ENCODE data around the gene SLC25A33. TPM values are rescaled to one million over a fixed set of nuclear protein-coding genes. Genes with fewer than 3 reads are reported as not detected.

The SLC25A33 gene
- polyA plus RNA-seq, 1 donor (not counting 4 experiments of a cell fraction or from before 2014, with no cell fraction given): 4.5 TPM

- FAIRE-seq (no peak), DNase-seq (ENCODE audit: low read depth, low spot score) (no peak)
- Histone ChIP-seq H3K4me2 (ENCODE audit: control insufficient read depth, extremely low read depth, insufficient read depth, low read depth, low read length) (no peak overlapping the region), H3K9ac (ENCODE audit: control insufficient read depth, extremely low read depth, insufficient read depth, low read length) (no peak overlapping the region), H3K36me3 (ENCODE audit: control insufficient read depth in 2 of 2, extremely low read depth in 1 of 2, insufficient read depth in 2 of 2, low read length in 2 of 2) (peaks cover 8 to 14% of the 10 kb centered on the region in 2 experiments), H2AFZ (ENCODE audit: control insufficient read depth, low read length) (no peak overlapping the region), H4K20me1 (ENCODE audit: control insufficient read depth, extremely low read depth, insufficient read depth, low read length) (no peaks in the 10 kb centered on the region), H3K9me1 (ENCODE audit: control insufficient read depth, extremely low read depth, insufficient read depth, low read length) (no peaks in the 10 kb centered on the region), H3K79me2 (ENCODE audit: control insufficient read depth, insufficient read depth, low read length) (no peaks in the 10 kb centered on the region), H3K9me3 (ENCODE audit: control insufficient read depth, low read depth, low read length) (no peaks in the 10 kb centered on the region), H3K4me1 (ENCODE audit: control insufficient read depth, extremely low read depth, insufficient read depth, low read length) (no peaks in the 10 kb centered on the region), H3K27ac (ENCODE audit: control insufficient read depth, insufficient read depth, low read length) (no peak overlapping the region), H3K4me3 (ENCODE audit: control insufficient read depth in 2 of 3, extremely low read depth in 1 of 3, insufficient read depth in 2 of 3, low read depth in 1 of 3, low read length in 3 of 3) (no peak overlapping the region), H3K27me3 (ENCODE audit: control insufficient read depth, extremely low read depth, insufficient read depth, low read length) (no peaks in the 10 kb centered on the region)
- dilution Hi-C loops (cut with MboI; ENCODE audit: extremely low pct_ligation_motif_present, low sequenced_read_pairs): no loop called here
- TF ChIP-seq EZH2 (IDR thresholded peaks at IDR 0.05; ENCODE audit: low read length): no peak
These were observed 70.7 kb downstream of the SLC25A33 start for GRCh38 chr1:9609998-9610397.

GRCh38 chr1:9610548-9610947 is 71.3 kb downstream of the SLC25A33 start:
- no peak overlapping the region for H3K4me2 ChIP-seq (ENCODE audit: control insufficient read depth, extremely low read depth, insufficient read depth, low read depth, low read length)
- FAIRE-seq (no peak), DNase-seq (ENCODE audit: low read depth, low spot score) (no peak)
- H3K36me3 ChIP-seq (ENCODE audit: control insufficient read depth in 2 of 2, extremely low read depth in 1 of 2, insufficient read depth in 2 of 2, low read length in 2 of 2): peaks cover 8 to 14% of the 10 kb centered on the region in 2 experiments
- dilution Hi-C loops (cut with MboI; ENCODE audit: extremely low pct_ligation_motif_present, low sequenced_read_pairs): no loop called here
- no peak overlapping the region for H3K4me3 ChIP-seq (ENCODE audit: control insufficient read depth in 2 of 3, extremely low read depth in 1 of 3, insufficient read depth in 2 of 3, low read depth in 1 of 3, low read length in 3 of 3)
- TF ChIP-seq CTCF (optimal IDR thresholded peaks at IDR 0.05 in 1 of 3, IDR thresholded peaks at IDR 0.05 in 1 of 3, conservative IDR thresholded peaks at IDR 0.05 in 1 of 3; ENCODE audit: extremely low read depth in 1 of 3, insufficient read depth in 2 of 3, low read length in 3 of 3) (no peak), EZH2 (IDR thresholded peaks at IDR 0.05; ENCODE audit: low read length) (no peak)
- H3K4me1 ChIP-seq (ENCODE audit: control insufficient read depth, extremely low read depth, insufficient read depth, low read length): no peaks in the 10 kb centered on the region
- no peaks in the 10 kb centered on the region for H3K9me3 ChIP-seq (ENCODE audit: control insufficient read depth, low read depth, low read length)
- no peaks in the 10 kb centered on the region for H3K79me2 ChIP-seq (ENCODE audit: control insufficient read depth, insufficient read depth, low read length)
- H2AFZ ChIP-seq (ENCODE audit: control insufficient read depth, low read length): no peak overlapping the region
- no peaks in the 10 kb centered on the region for H4K20me1 ChIP-seq (ENCODE audit: control insufficient read depth, extremely low read depth, insufficient read depth, low read length)
- H3K27ac ChIP-seq (ENCODE audit: control insufficient read depth, insufficient read depth, low read length): no peak overlapping the region
- no peaks in the 10 kb centered on the region for H3K9me1 ChIP-seq (ENCODE audit: control insufficient read depth, extremely low read depth, insufficient read depth, low read length)
- H3K27me3 ChIP-seq (ENCODE audit: control insufficient read depth, extremely low read depth, insufficient read depth, low read length): no peaks in the 10 kb centered on the region
- H3K9ac ChIP-seq (ENCODE audit: control insufficient read depth, extremely low read depth, insufficient read depth, low read length): no peak overlapping the region

- Histone ChIP-seq H3K36me3 (ENCODE audit: control insufficient read depth in 2 of 2, extremely low read depth in 1 of 2, insufficient read depth in 2 of 2, low read length in 2 of 2) (peaks cover 8 to 14% of the 10 kb centered on the region in 2 experiments), H3K4me2 (ENCODE audit: control insufficient read depth, extremely low read depth, insufficient read depth, low read depth, low read length) (no peak overlapping the region), H3K4me3 (ENCODE audit: control insufficient read depth in 2 of 3, extremely low read depth in 1 of 3, insufficient read depth in 2 of 3, low read depth in 1 of 3, low read length in 3 of 3) (no peak overlapping the region), H4K20me1 (ENCODE audit: control insufficient read depth, extremely low read depth, insufficient read depth, low read length) (no peaks in the 10 kb centered on the region), H3K9me1 (ENCODE audit: control insufficient read depth, extremely low read depth, insufficient read depth, low read length) (no peaks in the 10 kb centered on the region), H3K79me2 (ENCODE audit: control insufficient read depth, insufficient read depth, low read length) (no peaks in the 10 kb centered on the region), H3K4me1 (ENCODE audit: control insufficient read depth, extremely low read depth, insufficient read depth, low read length) (no peaks in the 10 kb centered on the region), H3K27ac (ENCODE audit: control insufficient read depth, insufficient read depth, low read length) (no peak overlapping the region), H2AFZ (ENCODE audit: control insufficient read depth, low read length) (no peak overlapping the region), H3K9me3 (ENCODE audit: control insufficient read depth, low read depth, low read length) (no peaks in the 10 kb centered on the region), H3K9ac (ENCODE audit: control insufficient read depth, extremely low read depth, insufficient read depth, low read length) (no peak overlapping the region), H3K27me3 (ENCODE audit: control insufficient read depth, extremely low read depth, insufficient read depth, low read length) (no peaks in the 10 kb centered on the region)
- TF ChIP-seq EZH2 (IDR thresholded peaks at IDR 0.05; ENCODE audit: low read length) (no peak), CTCF (optimal IDR thresholded peaks at IDR 0.05 in 1 of 3, IDR thresholded peaks at IDR 0.05 in 1 of 3, conservative IDR thresholded peaks at IDR 0.05 in 1 of 3; ENCODE audit: extremely low read depth in 1 of 3, insufficient read depth in 2 of 3, low read length in 3 of 3) (no peak)
- dilution Hi-C loops (cut with MboI; ENCODE audit: extremely low pct_ligation_motif_present, low sequenced_read_pairs): no loop called here
- DNase-seq (ENCODE audit: low read depth, low spot score) (no peak), FAIRE-seq (no peak)
These were observed 72.5 kb downstream of the SLC25A33 start for GRCh38 chr1:9611716-9612115.
